Measurements from ENCODE around the gene UNC5A.

Gene UNC5A

GRCh38 chr5:176787676-176788075 lies 22.7 kb upstream of the UNC5A start:
- Mint-ChIP-seq H3K27me3 (ENCODE audit: low read depth, poor library complexity) (peaks cover 67% of the 10 kb centered on the region), H3K4me3 (no peak overlapping the region), H3K4me1 (peaks cover 26% of the 10 kb centered on the region), H3K36me3 (ENCODE audit: low read depth) (no peaks in the 10 kb centered on the region), H3K9me3 (no peaks in the 10 kb centered on the region), H3K27ac (no peak overlapping the region)
- no peak for TF ChIP-seq CTCF (IDR thresholded peaks at IDR 0.05)
- no peak for DNase-seq

- Mint-ChIP-seq H3K27ac (no peak overlapping the region), H3K4me1 (peaks cover 26% of the 10 kb centered on the region), H3K36me3 (ENCODE audit: low read depth) (no peaks in the 10 kb centered on the region), H3K27me3 (ENCODE audit: low read depth, poor library complexity) (peaks cover 69% of the 10 kb centered on the region), H3K4me3 (no peak overlapping the region), H3K9me3 (no peaks in the 10 kb centered on the region)
- no peak for TF ChIP-seq CTCF (IDR thresholded peaks at IDR 0.05)
- DNase-seq = no peak
Observed at GRCh38 chr5:176788091-176788490, 22.3 kb upstream of the UNC5A start.

- H3K4me1 Mint-ChIP-seq = peaks cover 25% of the 10 kb centered on the region
- no peak overlapping the region for H3K4me3 Mint-ChIP-seq
- H3K9me3 Mint-ChIP-seq = no peaks in the 10 kb centered on the region
- no peak for TF ChIP-seq CTCF (IDR thresholded peaks at IDR 0.05)
- H3K36me3 Mint-ChIP-seq (ENCODE audit: low read depth) = no peaks in the 10 kb centered on the region
- DNase-seq = no peak
- no peak overlapping the region for H3K27ac Mint-ChIP-seq
- H3K27me3 Mint-ChIP-seq (ENCODE audit: low read depth, poor library complexity) = peaks cover 73% of the 10 kb centered on the region
Observed at GRCh38 chr5:176788941-176789872, 21.2 kb upstream of the UNC5A start.

GRCh38 chr5:176789873-176790615 lies 20.3 kb upstream of the UNC5A start:
- Mint-ChIP-seq H3K36me3 (ENCODE audit: low read depth) (no peaks in the 10 kb centered on the region), H3K27ac (no peak overlapping the region), H3K4me3 (no peak overlapping the region), H3K4me1 (peaks cover 16% of the 10 kb centered on the region), H3K9me3 (no peaks in the 10 kb centered on the region), H3K27me3 (ENCODE audit: low read depth, poor library complexity) (peaks cover 82% of the 10 kb centered on the region)
- no peak for TF ChIP-seq CTCF (IDR thresholded peaks at IDR 0.05)
- no peak for DNase-seq

- no peak for DNase-seq
- H3K4me1 Mint-ChIP-seq = peaks cover 15% of the 10 kb centered on the region
- no peak overlapping the region for H3K27ac Mint-ChIP-seq
- peaks cover 88% of the 10 kb centered on the region for H3K27me3 Mint-ChIP-seq (ENCODE audit: low read depth, poor library complexity)
- no peak for TF ChIP-seq CTCF (IDR thresholded peaks at IDR 0.05)
- H3K4me3 Mint-ChIP-seq = no peak overlapping the region
- H3K36me3 Mint-ChIP-seq (ENCODE audit: low read depth) = no peaks in the 10 kb centered on the region
- no peaks in the 10 kb centered on the region for H3K9me3 Mint-ChIP-seq
Observed at GRCh38 chr5:176790941-176791340, 19.4 kb upstream of the UNC5A start.
